RWPE2 (cell line): Measurements from ENCODE around the gene OR56B1.

Experiments used
- ATAC-seq: fragments of 200-7000 bp; cut with Tn5 transposase; 3 replicates; pipeline ENCODE4 v1.9.1; 2021; ENCODE audit warnings: low read depth
- DNase-seq: peaks from one replicate; pipeline ENCODE4 v3.0.0-alpha.2; 2020; ENCODE audit warnings: low spot score
- H3K27ac ChIP-seq: fragments of 450-650 bp; 2 replicates; pipeline ENCODE4 v1.5.1; 2017; ENCODE audit warnings: mild to moderate bottlenecking; ENCODE audit not compliant: poor library complexity, severe bottlenecking
- H3K27me3 ChIP-seq: fragments of 250-450 bp; sonication (Bioruptor Pico); 2 replicates; pipeline ENCODE4 v1.5.1; 2021; ENCODE audit warnings: mild to moderate bottlenecking, moderate library complexity; ENCODE audit not compliant: insufficient read depth, poor library complexity, severe bottlenecking
- H3K36me3 ChIP-seq: fragments of 250-450 bp; sonication (Bioruptor Pico); 2 replicates; pipeline ENCODE4 v1.5.1; 2020; ENCODE audit warnings: low read depth, mild to moderate bottlenecking, moderate library complexity
- H3K4me1 ChIP-seq: fragments of 250-450 bp; sonication (Bioruptor Pico); 2 replicates; pipeline ENCODE4 v1.5.1; 2021; ENCODE audit warnings: mild to moderate bottlenecking, moderate library complexity; ENCODE audit not compliant: insufficient read depth, poor library complexity, severe bottlenecking
- H3K4me3 ChIP-seq: fragments of 250-450 bp; sonication (Bioruptor Pico); 2 replicates; pipeline ENCODE4 v1.5.1; 2021; ENCODE audit warnings: mild to moderate bottlenecking, moderate library complexity; ENCODE audit not compliant: severe bottlenecking
- H3K9me3 ChIP-seq: fragments of 250-450 bp; sonication (Bioruptor Pico); 2 replicates; pipeline ENCODE4 v1.5.1; 2021; ENCODE audit warnings: mild to moderate bottlenecking, moderate library complexity; ENCODE audit not compliant: severe bottlenecking
- TF ChIP-seq, protein P1 (sequence below): fragments of 450-650 bp; IDR thresholded peaks from one replicate; pipeline ENCODE4 v1.5.1; 2017; ENCODE audit warnings: mild to moderate bottlenecking, moderate library complexity; ENCODE audit not compliant: poor library complexity, severe bottlenecking

The OR56B1 gene

DNA sequence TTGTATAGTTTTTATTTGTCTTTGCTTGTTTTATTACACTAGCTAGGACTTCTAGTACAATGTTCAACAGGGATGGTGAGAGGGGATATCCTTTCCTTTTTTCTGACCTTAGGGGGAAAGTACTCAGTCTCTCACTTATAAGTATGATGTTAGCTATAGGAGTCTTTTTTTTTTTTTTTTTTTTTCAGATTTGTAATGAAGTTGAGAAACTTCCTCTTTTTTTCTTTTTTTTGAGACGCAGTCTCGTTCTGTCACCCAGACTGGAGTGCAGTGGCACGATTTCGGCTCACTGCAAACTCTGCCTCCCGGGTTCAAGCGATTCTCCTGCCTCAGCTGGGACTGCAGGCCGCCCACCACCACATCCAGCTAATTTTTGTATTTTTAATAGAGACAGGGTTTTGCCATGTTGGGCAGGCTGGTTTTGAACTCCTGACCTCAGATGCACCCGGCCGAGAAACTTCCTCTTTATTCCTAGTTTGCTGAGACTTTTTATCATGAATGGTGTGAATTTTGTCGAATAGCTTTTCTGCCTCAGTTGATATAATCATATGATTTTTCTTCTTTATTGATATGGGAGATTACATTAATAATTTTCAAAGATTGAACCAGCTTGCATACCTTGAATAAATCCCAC is 35.7 kb upstream of the OR56B1 start:
- DNase-seq (no peak), ATAC-seq (no peak)
- TF ChIP-seq, protein P1, sequence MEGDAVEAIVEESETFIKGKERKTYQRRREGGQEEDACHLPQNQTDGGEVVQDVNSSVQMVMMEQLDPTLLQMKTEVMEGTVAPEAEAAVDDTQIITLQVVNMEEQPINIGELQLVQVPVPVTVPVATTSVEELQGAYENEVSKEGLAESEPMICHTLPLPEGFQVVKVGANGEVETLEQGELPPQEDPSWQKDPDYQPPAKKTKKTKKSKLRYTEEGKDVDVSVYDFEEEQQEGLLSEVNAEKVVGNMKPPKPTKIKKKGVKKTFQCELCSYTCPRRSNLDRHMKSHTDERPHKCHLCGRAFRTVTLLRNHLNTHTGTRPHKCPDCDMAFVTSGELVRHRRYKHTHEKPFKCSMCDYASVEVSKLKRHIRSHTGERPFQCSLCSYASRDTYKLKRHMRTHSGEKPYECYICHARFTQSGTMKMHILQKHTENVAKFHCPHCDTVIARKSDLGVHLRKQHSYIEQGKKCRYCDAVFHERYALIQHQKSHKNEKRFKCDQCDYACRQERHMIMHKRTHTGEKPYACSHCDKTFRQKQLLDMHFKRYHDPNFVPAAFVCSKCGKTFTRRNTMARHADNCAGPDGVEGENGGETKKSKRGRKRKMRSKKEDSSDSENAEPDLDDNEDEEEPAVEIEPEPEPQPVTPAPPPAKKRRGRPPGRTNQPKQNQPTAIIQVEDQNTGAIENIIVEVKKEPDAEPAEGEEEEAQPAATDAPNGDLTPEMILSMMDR: no peak
- Histone ChIP-seq H3K4me1 (no peaks in the 10 kb centered on the region), H3K27ac (no peak overlapping the region), H3K9me3 (no peaks in the 10 kb centered on the region), H3K4me3 (no peak overlapping the region), H3K36me3 (no peaks in the 10 kb centered on the region), H3K27me3 (no peaks in the 10 kb centered on the region)

DNA sequence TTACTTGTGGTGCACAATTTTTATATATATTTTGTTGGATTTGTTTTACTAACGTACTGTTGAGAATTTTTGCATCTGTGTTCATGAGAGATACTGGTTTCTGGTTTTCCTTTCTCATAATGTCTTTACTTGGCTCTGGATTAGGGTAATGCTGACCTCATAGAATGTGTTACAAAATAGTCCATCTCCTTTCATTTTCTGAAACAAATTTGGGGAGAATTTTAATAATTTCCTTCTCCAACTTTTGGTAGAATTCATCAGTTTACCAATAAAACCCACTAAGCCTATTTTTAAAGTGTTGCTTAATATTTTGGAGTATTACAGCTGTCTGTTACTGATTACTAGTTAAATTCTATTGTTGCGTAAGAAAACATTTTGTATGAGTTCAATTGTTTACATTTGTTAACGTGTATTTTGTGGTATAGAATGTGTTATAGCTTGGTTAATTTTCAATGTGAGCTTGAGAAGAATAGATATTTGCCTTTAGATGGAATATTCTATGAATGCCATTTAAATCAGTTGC is 35.1 kb upstream of the OR56B1 start:
- Histone ChIP-seq H3K27ac (no peak overlapping the region), H3K9me3 (no peaks in the 10 kb centered on the region), H3K27me3 (no peaks in the 10 kb centered on the region), H3K4me3 (no peak overlapping the region), H3K36me3 (no peaks in the 10 kb centered on the region), H3K4me1 (no peaks in the 10 kb centered on the region)
- ATAC-seq: no peak
- DNase-seq: no peak
- TF ChIP-seq, protein P1: no peak

DNA sequence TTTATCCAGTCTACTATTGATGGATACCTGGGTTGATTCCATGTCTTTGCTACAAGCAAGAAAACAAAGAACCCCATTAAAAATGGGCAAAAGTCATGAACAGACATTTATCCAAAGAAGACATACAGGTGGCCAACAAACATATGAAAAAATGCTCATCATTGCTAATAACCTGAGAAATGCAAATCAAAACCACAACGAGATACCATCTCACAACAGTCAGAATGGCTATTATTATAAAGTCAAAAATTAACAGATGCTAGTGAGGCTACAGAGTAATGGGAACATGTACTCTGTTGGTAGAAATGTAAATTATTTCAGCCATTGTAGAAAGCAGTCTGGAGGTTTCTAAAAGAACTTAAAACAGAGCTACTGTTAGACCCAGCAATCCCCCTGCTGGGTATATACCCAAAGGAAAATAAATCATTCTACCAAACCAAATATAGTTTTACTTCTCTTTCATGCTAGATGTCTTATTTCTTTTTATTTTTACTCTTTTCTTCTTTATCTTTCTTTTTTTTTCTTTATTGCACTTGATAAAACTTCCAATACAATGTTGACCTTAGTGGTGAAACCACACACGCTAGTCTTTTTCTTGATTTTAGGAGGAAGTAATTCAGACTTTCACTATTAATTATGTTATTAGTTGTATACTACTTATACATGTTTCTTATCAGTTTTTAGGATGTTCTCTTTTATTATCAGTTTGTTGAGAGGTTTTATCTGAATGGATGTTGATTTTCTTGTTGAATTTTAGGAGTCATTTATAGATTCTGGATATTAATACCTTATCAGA is 32.3 kb upstream of the OR56B1 start:
- Histone ChIP-seq H3K9me3 (no peaks in the 10 kb centered on the region), H3K36me3 (no peaks in the 10 kb centered on the region), H3K4me3 (no peak overlapping the region), H3K27ac (no peak overlapping the region), H3K27me3 (no peaks in the 10 kb centered on the region), H3K4me1 (no peaks in the 10 kb centered on the region)
- TF ChIP-seq, protein P1: no peak
- no peak for ATAC-seq
- no peak for DNase-seq

DNA sequence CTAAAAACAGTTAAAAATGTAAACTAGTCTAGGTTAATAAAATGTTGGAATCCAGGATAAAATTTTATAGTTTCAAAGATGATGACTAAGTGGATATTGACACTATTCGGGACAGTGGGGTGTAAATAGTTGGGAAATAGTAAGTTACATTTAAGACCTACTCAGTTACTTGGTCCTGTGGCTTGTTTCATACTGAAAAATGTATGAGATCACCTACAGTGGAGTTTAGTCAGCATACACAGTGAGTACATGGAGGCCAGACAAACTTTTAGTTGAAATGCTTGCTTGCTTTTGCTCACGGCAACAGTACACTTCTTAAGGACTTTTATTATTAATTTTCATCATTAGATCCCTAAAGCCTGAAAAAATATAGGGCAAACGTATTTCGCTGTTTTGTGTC is 30.6 kb upstream of the OR56B1 start:
- peak; percentile 31; the same call in 1 of the 3 replicates for ATAC-seq

More for the DNA sequence above, 30.6 kb upstream of the OR56B1 start:
- Histone ChIP-seq H3K27ac (no peak overlapping the region), H3K4me3 (no peak overlapping the region), H3K36me3 (no peaks in the 10 kb centered on the region), H3K27me3 (no peaks in the 10 kb centered on the region), H3K9me3 (no peaks in the 10 kb centered on the region), H3K4me1 (no peaks in the 10 kb centered on the region)
- TF ChIP-seq, protein P1: no peak
- DNase-seq: no peak
